Measurements from ENCODE around the gene ZNF579.

Gene ZNF579

GRCh38 chr19:55611983-55612645, 31.5 kb upstream of the ZNF579 start:
- DNase-seq, result no peak

- DNase-seq, result no peak
Observed at GRCh38 chr19:55611300-55611982, 30.8 kb upstream of the ZNF579 start.

- no peak for DNase-seq
Observed at GRCh38 chr19:55609326-55609725, 28.7 kb upstream of the ZNF579 start.

GRCh38 chr19:55606817-55607216, 26.2 kb upstream of the ZNF579 start:
- no peak for DNase-seq

GRCh38 chr19:55606471-55606787, 25.8 kb upstream of the ZNF579 start:
- no peak for DNase-seq

- DNase-seq, result peak; percentile 76
Observed at GRCh38 chr19:55605637-55606470, 25.2 kb upstream of the ZNF579 start, which contains the start of gene ZNF865. ZNF865 (plus strand) TSS chr19:55605647; CDS start chr19:55613619, 7,972 bp downstream.

- DNase-seq, result peak; percentile 99
Observed at GRCh38 chr19:55605207-55605636, 24.6 kb upstream of the ZNF579 start.

- no peak for DNase-seq
Observed at GRCh38 chr19:55603581-55604292, 23.1 kb upstream of the ZNF579 start.

- DNase-seq, result no peak
Observed at GRCh38 chr19:55603115-55603514, 22.5 kb upstream of the ZNF579 start.

- DNase-seq, result no peak
Observed at GRCh38 chr19:55602104-55603001, 21.7 kb upstream of the ZNF579 start.

GRCh38 chr19:55601084-55601483, 20.4 kb upstream of the ZNF579 start:
- no peak for DNase-seq

GRCh38 chr19:55600662-55601028, 20.0 kb upstream of the ZNF579 start:
- no peak for DNase-seq

- peak; percentile 86 for DNase-seq
Observed at GRCh38 chr19:55599842-55600661, 19.4 kb upstream of the ZNF579 start, which contains the start of gene ZNF524. ZNF524 (plus strand) TSS chr19:55600288; CDS start chr19:55602113, 1,825 bp downstream.

GRCh38 chr19:55599468-55599841, 18.8 kb upstream of the ZNF579 start, which contains the start of gene FIZ1:
FIZ1 (minus strand) TSS chr19:55599517; CDS start chr19:55597865, 1,652 bp downstream.
- DNase-seq, result peak; percentile 97

GRCh38 chr19:55598719-55599467, 18.2 kb upstream of the ZNF579 start:
- DNase-seq, result peak; percentile 83

- no peak for DNase-seq
Observed at GRCh38 chr19:55598034-55598433, 17.4 kb upstream of the ZNF579 start.

- no peak for DNase-seq
Observed at GRCh38 chr19:55597501-55597921, 16.9 kb upstream of the ZNF579 start.

GRCh38 chr19:55596304-55596703, 15.7 kb upstream of the ZNF579 start:
- no peak for DNase-seq

- DNase-seq, result no peak
Observed at GRCh38 chr19:55594996-55595545, 14.4 kb upstream of the ZNF579 start.
